CD4-positive, alpha-beta T cell (primary cell): Measurements from ENCODE around the gene PDLIM7. TPM values are rescaled to one million over a fixed set of nuclear protein-coding genes. Genes with fewer than 3 reads are reported as not detected.

ENCODE experiments used
- ATAC-seq: fragments of 200-7000 bp; cut with Tn5 transposase; one replicate; pipeline ENCODE4 v1.10.0; 2022; ENCODE audit warnings: mild to moderate bottlenecking; ENCODE audit not compliant: poor library complexity
- CTCF ChIA-PET: fragments of 350-600 bp; sonication (Branson Sonifier 250); formaldehyde crosslinking; loops from one replicate; lab custom pipeline; 2021; ENCODE audit warnings: antibody characterized with exemption, inconsistent platforms; lab: Charles Lee
- POLR2A ChIA-PET: fragments of 350-600 bp; sonication (Branson Sonifier 250); formaldehyde crosslinking; loops from one replicate; lab custom pipeline; 2021; ENCODE audit warnings: antibody characterized with exemption, inconsistent platforms; lab: Charles Lee
- DNase-seq, 14 experiments: peaks; one replicate each; pipeline ENCODE4 v3.0.0-alpha.2; 2013 to 2020; ENCODE audit warnings: mixed read lengths in 2 of 14
- H3K27ac ChIP-seq, 2 donors: one replicate each; pipeline versions ENCODE4 v1.5.1 to v1.7.0; 2013; ENCODE audit warnings: low read length in 2 of 2, low read depth in 1 of 2, mild to moderate bottlenecking in 1 of 2
- H3K27me3 ChIP-seq, 2 experiments: 1 replicate in 1 of 2; 2 replicates in 1 of 2; pipeline versions ENCODE4 v1.6.1 to v1.7.0; 2013; ENCODE audit warnings: low read length in 2 of 2, control low read depth in 1 of 2, mild to moderate bottlenecking in 1 of 2, moderate library complexity in 1 of 2; ENCODE audit not compliant: insufficient read depth in 2 of 2, control insufficient read depth in 1 of 2
- H3K36me3 ChIP-seq: one replicate; pipeline ENCODE4 v1.6.1; 2013; ENCODE audit warnings: low read length, control low read depth; ENCODE audit not compliant: insufficient read depth
- H3K4me1 ChIP-seq: one replicate; pipeline ENCODE4 v1.6.1; 2013; ENCODE audit warnings: low read length, control low read depth; ENCODE audit not compliant: insufficient read depth
- H3K4me3 ChIP-seq: one replicate; pipeline ENCODE4 v1.5.1; 2013; ENCODE audit warnings: mild to moderate bottlenecking, low read length, moderate library complexity
- H3K9me3 ChIP-seq, 2 experiments: 1 replicate in 1 of 2; 2 replicates in 1 of 2; pipeline versions ENCODE4 v1.6.1 to v1.7.0; 2013; ENCODE audit warnings: low read length in 2 of 2, mild to moderate bottlenecking in 2 of 2, control low read depth in 1 of 2, moderate library complexity in 1 of 2; ENCODE audit not compliant: control insufficient read depth in 1 of 2, insufficient read depth in 1 of 2
- H3K27ac Mint-ChIP-seq: one replicate; pipeline ENCODE4 v1.8.0; 2020; ENCODE audit warnings: mixed read lengths
- H3K27me3 Mint-ChIP-seq: one replicate; pipeline ENCODE4 v1.8.0; 2021; ENCODE audit warnings: mixed read lengths
- H3K36me3 Mint-ChIP-seq: one replicate; pipeline ENCODE4 v1.8.0; 2021; ENCODE audit warnings: low read depth, mixed read lengths
- H3K4me1 Mint-ChIP-seq: one replicate; pipeline ENCODE4 v1.8.0; 2021; ENCODE audit warnings: low read depth, mixed read lengths
- H3K4me3 Mint-ChIP-seq: one replicate; pipeline ENCODE4 v1.8.0; 2020; ENCODE audit warnings: mild to moderate bottlenecking, mixed read lengths
- H3K9me3 Mint-ChIP-seq: one replicate; pipeline ENCODE4 v1.8.0; 2020; ENCODE audit warnings: mixed read lengths
- CTCF ChIP-seq: fragments of 200-600 bp; IDR thresholded peaks from one replicate; pipeline ENCODE4 v1.8.0; 2022; ENCODE audit warnings: antibody characterized with exemption, mild to moderate bottlenecking
- intact Hi-C, 2 experiments: fragments of 100-400 bp; cut with DNase I in 1 of 2; cut with micrococcal nuclease in 1 of 2; formaldehyde crosslinking; loops; one replicate each; pipeline versions ENCODE4 v1.15.1 to v1.9.0; 2023 to 2025; cut with DNase I, micrococcal nuclease
- total RNA-seq, 174 experiments: library from RNA in 2 of 174; stranded (reverse) in 2 of 174; gene quantifications; one replicate each; pipeline ENCODE4 v1.2.3 and lab custom pipeline; 2021 to 2026

Gene PDLIM7
- total RNA-seq, 2 experiments from 2014 or later = 5.2 to 6.0 TPM

GRCh38 chr5:177511796-177512675 is 14.6 kb upstream of the PDLIM7 start:
- Histone ChIP-seq H3K27ac (no peak overlapping the region), H3K4me3 (no peak overlapping the region), H3K36me3 (peaks cover 56% of the 10 kb centered on the region), H3K9me3 (no peaks in the 10 kb centered on the region), H3K4me1 (peaks cover 39% of the 10 kb centered on the region), H3K27me3 (no peaks in the 10 kb centered on the region)
- CTCF ChIA-PET = no interaction called here
- POLR2A ChIA-PET = no interaction called here
- Mint-ChIP-seq H3K27me3 (no peaks in the 10 kb centered on the region), H3K4me1 (peaks cover 18% of the 10 kb centered on the region), H3K27ac (no peak overlapping the region), H3K36me3 (peaks cover 61% of the 10 kb centered on the region), H3K9me3 (no peaks in the 10 kb centered on the region), H3K4me3 (no peak overlapping the region)
- no peak for ATAC-seq
- intact Hi-C loops = no loop called here
- no peak for TF ChIP-seq CTCF
- no peak for DNase-seq

GRCh38 chr5:177511181-177511580 is 13.8 kb upstream of the PDLIM7 start:
- no peak overlapping the region for H3K27ac Mint-ChIP-seq
- TF ChIP-seq CTCF = no peak
- ATAC-seq = no peak
- H3K27me3 Mint-ChIP-seq = no peaks in the 10 kb centered on the region
- H3K4me3 Mint-ChIP-seq = no peak overlapping the region
- Histone ChIP-seq H3K27me3 (no peaks in the 10 kb centered on the region), H3K4me3 (no peak overlapping the region), H3K9me3 (no peaks in the 10 kb centered on the region), H3K4me1 (peaks cover 37% of the 10 kb centered on the region), H3K36me3 (peaks cover 56% of the 10 kb centered on the region), H3K27ac (peak overlapping the region in 1 of 2 donors; percentile 52)
- ChIA-PET CTCF (no interaction called here), POLR2A (no interaction called here)
- H3K9me3 Mint-ChIP-seq = no peaks in the 10 kb centered on the region
- peak in 1 of 14 experiments; percentile 31 for DNase-seq
- intact Hi-C loops = no loop called here
- peaks cover 12% of the 10 kb centered on the region for H3K4me1 Mint-ChIP-seq
- peaks cover 54% of the 10 kb centered on the region for H3K36me3 Mint-ChIP-seq

GRCh38 chr5:177510567-177511053 is 13.2 kb upstream of the PDLIM7 start:
- intact Hi-C loops = no loop called here
- Mint-ChIP-seq H3K4me1 (peaks cover 7% of the 10 kb centered on the region), H3K27me3 (no peaks in the 10 kb centered on the region), H3K27ac (no peak overlapping the region), H3K36me3 (peaks cover 48% of the 10 kb centered on the region), H3K4me3 (no peak overlapping the region), H3K9me3 (no peaks in the 10 kb centered on the region)
- CTCF ChIA-PET = no interaction called here
- no peak for ATAC-seq
- no peaks in the 10 kb centered on the region for H3K27me3 ChIP-seq
- peaks cover 52% of the 10 kb centered on the region for H3K36me3 ChIP-seq
- DNase-seq = peak in 3 of 14 experiments; percentile 20 to 71 (median 61)
- no peaks in the 10 kb centered on the region for H3K9me3 ChIP-seq
- H3K27ac ChIP-seq = peak overlapping the region in 1 of 2 donors; percentile 52
- no peak overlapping the region for H3K4me3 ChIP-seq
- peaks cover 31% of the 10 kb centered on the region for H3K4me1 ChIP-seq
- TF ChIP-seq CTCF = no peak
- POLR2A ChIA-PET = no interaction called here
